ENCODE measurements around the gene VWA8.

The VWA8 gene

GRCh38 chr13:41696163-41697003, 264.5 kb downstream of the VWA8 start:
- peak; percentile 72 for ATAC-seq
- TF ChIP-seq RARB (CRISPR knock-in tag; IDR thresholded peaks at IDR 0.05) (no peak), ZNF8 (CRISPR knock-in tag; IDR thresholded peaks at IDR 0.05) (no peak), ESRRG (CRISPR knock-in tag; IDR thresholded peaks at IDR 0.05) (no peak), GLIS3 (CRISPR knock-in tag; IDR thresholded peaks at IDR 0.05) (no peak), CREB5 (CRISPR knock-in tag; IDR thresholded peaks at IDR 0.05; ENCODE audit: low read depth) (peak; percentile 87), TCF4 (CRISPR knock-in tag; IDR thresholded peaks at IDR 0.05; ENCODE audit: borderline replicate concordance) (no peak), ZFP3 (CRISPR knock-in tag; IDR thresholded peaks at IDR 0.05) (0 out of 2 replicates have a peak, but pooled peaks have one; percentile 12), PATZ1 (CRISPR knock-in tag; IDR thresholded peaks at IDR 0.05; ENCODE audit: borderline replicate concordance) (no peak), POU6F1 (CRISPR knock-in tag; IDR thresholded peaks at IDR 0.05; ENCODE audit: borderline replicate concordance, low read depth) (no peak), BACH2 (CRISPR knock-in tag; IDR thresholded peaks at IDR 0.05; ENCODE audit: borderline replicate concordance) (no peak), ISL1 (CRISPR knock-in tag; IDR thresholded peaks at IDR 0.05) (peak; percentile 86)

GRCh38 chr13:41694545-41695301, 266.2 kb downstream of the VWA8 start:
- ATAC-seq, result peak; percentile 81
- peak; percentile 78; the same call in 1 of the 2 replicates for TF ChIP-seq SNAI2 (CRISPR knock-in tag; IDR thresholded peaks at IDR 0.05)
- no peak for TF ChIP-seq ZNF565 (CRISPR knock-in tag; conservative IDR thresholded peaks at IDR 0.05; ENCODE audit: low read depth)
- 0 out of 2 replicates have a peak, but pooled peaks have one; percentile 45 for TF ChIP-seq POU6F1 (CRISPR knock-in tag; IDR thresholded peaks at IDR 0.05; ENCODE audit: borderline replicate concordance, low read depth)
- TF ChIP-seq ZC3H10 (CRISPR knock-in tag; IDR thresholded peaks at IDR 0.05), result no peak
- TF ChIP-seq CREB5 (CRISPR knock-in tag; IDR thresholded peaks at IDR 0.05; ENCODE audit: low read depth), result peak; percentile 63; the same call in 1 of the 2 replicates
- no peak for TF ChIP-seq BACH2 (CRISPR knock-in tag; IDR thresholded peaks at IDR 0.05; ENCODE audit: borderline replicate concordance)
- TF ChIP-seq RARB (CRISPR knock-in tag; IDR thresholded peaks at IDR 0.05), result no peak
- TF ChIP-seq PPARA (CRISPR knock-in tag; IDR thresholded peaks at IDR 0.05; ENCODE audit: borderline replicate concordance), result no peak
- no peak for TF ChIP-seq CSRNP3 (CRISPR knock-in tag; IDR thresholded peaks at IDR 0.05)
- no peak for TF ChIP-seq TCF4 (CRISPR knock-in tag; IDR thresholded peaks at IDR 0.05; ENCODE audit: borderline replicate concordance)
- TF ChIP-seq TOX (CRISPR knock-in tag; IDR thresholded peaks at IDR 0.05; ENCODE audit: borderline replicate concordance), result peak; percentile 51; the same call in 1 of the 2 replicates
- TF ChIP-seq ZNF8 (CRISPR knock-in tag; IDR thresholded peaks at IDR 0.05), result no peak
- TF ChIP-seq ISL1 (CRISPR knock-in tag; IDR thresholded peaks at IDR 0.05), result peak; percentile 89
- no peak for TF ChIP-seq PATZ1 (CRISPR knock-in tag; IDR thresholded peaks at IDR 0.05; ENCODE audit: borderline replicate concordance)
- no peak for TF ChIP-seq GLIS3 (CRISPR knock-in tag; IDR thresholded peaks at IDR 0.05)
